GM12891 (cell line): ENCODE measurements around the gene BMPR1A.

Experiments
- PAX5 ChIP-seq: IDR thresholded peaks from 2 replicates; pipeline ENCODE4 v1.6.1; 2011; ENCODE audit warnings: low read length, moderate library complexity, mild to moderate bottlenecking; ENCODE audit not compliant: insufficient read depth, severe bottlenecking
- POLR2A ChIP-seq: IDR thresholded peaks from 2 replicates; pipeline ENCODE4 v1.6.1; 2011; ENCODE audit warnings: low read depth, low read length, control low read depth
- POLR2AphosphoS5 ChIP-seq: IDR thresholded peaks from 2 replicates; pipeline ENCODE4 v1.6.1; 2011; ENCODE audit warnings: low read depth, low read length, control low read depth
- POU2F2 ChIP-seq: IDR thresholded peaks from 2 replicates; pipeline ENCODE4 v1.6.1; 2011; ENCODE audit warnings: low read depth, mild to moderate bottlenecking, control low read depth, low read length, moderate library complexity
- TAF1 ChIP-seq: IDR thresholded peaks from 2 replicates; pipeline ENCODE4 v1.6.1; 2011; ENCODE audit warnings: low read depth, low read length, control low read depth

DNA sequence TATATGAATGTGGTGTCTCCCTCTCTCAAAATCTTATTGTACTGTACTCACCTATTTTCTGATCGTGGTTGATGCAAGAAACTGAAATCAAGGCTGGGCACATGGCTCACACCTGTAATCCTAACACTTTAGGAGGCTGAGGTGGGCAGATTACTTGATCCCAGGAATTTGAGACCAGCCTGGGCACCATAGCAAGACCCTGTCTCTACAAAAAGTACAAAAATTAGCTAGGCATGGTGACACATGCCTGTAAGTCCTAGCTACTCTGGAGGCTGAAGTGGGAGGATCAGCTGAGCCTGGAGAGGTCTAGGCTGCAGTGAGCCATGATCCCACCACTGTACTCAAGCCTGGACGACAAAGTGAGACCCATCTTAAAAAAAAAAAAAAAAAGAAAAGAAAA is 185.0 kb downstream of the BMPR1A start:
- TF ChIP-seq POU2F2 (no peak), PAX5 (no peak), TAF1 (no peak), POLR2A (no peak), POLR2AphosphoS5 (no peak)
